Lower lobe of right lung (tissue), 2 donors: Measurements from ENCODE around the gene COPE. TPM values are rescaled to one million over a fixed set of nuclear protein-coding genes. Genes with fewer than 3 reads are reported as not detected.
A peak's percentile ranks its signal among the peaks of the same experiment; 100 is the strongest.

Experiments used
- ATAC-seq, 2 donors: fragments of 200-7000 bp; cut with Tn5 transposase; one replicate each; pipeline ENCODE4 v1.9.1; 2020 to 2022; ENCODE audit warnings: mild to moderate bottlenecking in 2 of 2, moderate library complexity in 2 of 2
- DNase-seq: peaks from one replicate; pipeline ENCODE4 v3.0.0-alpha.2; 2020
- H3K27ac ChIP-seq: fragments of 200-600 bp; one replicate; pipeline ENCODE4 v1.8.0; 2022
- H3K27me3 ChIP-seq: fragments of 200-600 bp; one replicate; pipeline ENCODE4 v1.8.0; 2022; ENCODE audit warnings: low read depth
- H3K36me3 ChIP-seq: fragments of 200-600 bp; one replicate; pipeline ENCODE4 v1.8.0; 2022; ENCODE audit warnings: mild to moderate bottlenecking
- H3K4me1 ChIP-seq: fragments of 200-600 bp; one replicate; pipeline ENCODE4 v1.8.0; 2022
- H3K4me3 ChIP-seq: fragments of 200-600 bp; one replicate; pipeline ENCODE4 v1.8.0; 2022; ENCODE audit warnings: mild to moderate bottlenecking
- H3K9me3 ChIP-seq: fragments of 200-600 bp; one replicate; pipeline ENCODE4 v1.8.0; 2022
- CTCF ChIP-seq: fragments of 200-600 bp; IDR thresholded peaks from one replicate; pipeline ENCODE4 v1.8.0; 2022; ENCODE audit warnings: antibody characterized with exemption, mild to moderate bottlenecking
- intact Hi-C: fragments of 100-400 bp; cut with DNase I; formaldehyde crosslinking; loops from one replicate; pipeline ENCODE4 v1.11.0; 2022
- total RNA-seq: library from RNA; stranded (reverse); fragmentation: NEBNext Ultra II Directional; extraction: Animal tissue kit (Norgen Biotek cat#: 25700); gene quantifications from one replicate; pipeline ENCODE4 v1.2.1, GENCODE V29; 2021
- donor health status: DM: no; HTN: yes; CAD: no; lungs with severe emphysema.

Gene COPE
- total RNA-seq, 1 donor from 2014 or later = 145 TPM

GRCh38 chr19:18879579-18880373 is 39.4 kb downstream of the COPE start:
- Histone ChIP-seq H3K27me3 (no peaks in the 10 kb centered on the region), H3K27ac (no peak overlapping the region), H3K9me3 (no peaks in the 10 kb centered on the region), H3K36me3 (no peaks in the 10 kb centered on the region), H3K4me1 (no peaks in the 10 kb centered on the region), H3K4me3 (no peak overlapping the region)
- DNase-seq (peak; percentile 50), ATAC-seq (peak; percentile 51 to 54)
- intact Hi-C loops = no loop called here
- no peak for TF ChIP-seq CTCF

GRCh38 chr19:18878858-18879578 is 40.2 kb downstream of the COPE start:
- Histone ChIP-seq H3K36me3 (no peaks in the 10 kb centered on the region), H3K4me3 (no peak overlapping the region), H3K27ac (no peak overlapping the region), H3K9me3 (no peaks in the 10 kb centered on the region), H3K27me3 (no peaks in the 10 kb centered on the region), H3K4me1 (no peaks in the 10 kb centered on the region)
- DNase-seq (peak; percentile 39), ATAC-seq (peak; percentile 7 to 10)
- intact Hi-C loops = no loop called here
- TF ChIP-seq CTCF = no peak

- intact Hi-C loops = no loop called here
- Histone ChIP-seq H3K27ac (no peak overlapping the region), H3K4me3 (no peak overlapping the region), H3K27me3 (no peaks in the 10 kb centered on the region), H3K36me3 (no peaks in the 10 kb centered on the region), H3K4me1 (no peaks in the 10 kb centered on the region), H3K9me3 (no peaks in the 10 kb centered on the region)
- no peak for DNase-seq
- ATAC-seq = no peak
- no peak for TF ChIP-seq CTCF
These were observed 41.0 kb downstream of the COPE start for GRCh38 chr19:18878058-18878797.

- DNase-seq = no peak
- H3K27me3 ChIP-seq = no peaks in the 10 kb centered on the region
- ATAC-seq = no peak
- H3K9me3 ChIP-seq = no peaks in the 10 kb centered on the region
- intact Hi-C loops = no loop called here
- H3K36me3 ChIP-seq = no peaks in the 10 kb centered on the region
- H3K4me3 ChIP-seq = no peak overlapping the region
- no peak overlapping the region for H3K27ac ChIP-seq
- no peak for TF ChIP-seq CTCF
- H3K4me1 ChIP-seq = no peaks in the 10 kb centered on the region
These were observed 42.3 kb downstream of the COPE start for GRCh38 chr19:18876865-18877264.

- no peak for DNase-seq
These were observed 43.5 kb downstream of the COPE start for GRCh38 chr19:18875726-18876125.

More at GRCh38 chr19:18875726-18876125, 43.5 kb downstream of the COPE start:
- intact Hi-C loops = no loop called here
- Histone ChIP-seq H3K27ac (no peak overlapping the region), H3K27me3 (no peaks in the 10 kb centered on the region), H3K4me3 (no peak overlapping the region), H3K9me3 (no peaks in the 10 kb centered on the region), H3K36me3 (no peaks in the 10 kb centered on the region), H3K4me1 (no peaks in the 10 kb centered on the region)
- ATAC-seq = no peak
- TF ChIP-seq CTCF = no peak
